Heart right ventricle (tissue), 16 donors: Measurements from ENCODE around the gene PALM2AKAP2. TPM values are rescaled to one million over a fixed set of nuclear protein-coding genes. Genes with fewer than 3 reads are reported as not detected.

Experiments used
- ATAC-seq, 8 donors: fragments of 200-7000 bp; cut with Tn5 transposase; one replicate each; pipeline ENCODE4 v1.9.1; 2020; ENCODE audit warnings: mild to moderate bottlenecking in 8 of 8, moderate library complexity in 8 of 8, moderate number of reproducible peaks in 1 of 8
- DNase-seq, 2 donors: peaks; one replicate each; pipeline ENCODE4 v3.0.0-alpha.2; 2020
- H3K27ac ChIP-seq, 10 donors: fragments of 200-600 bp; sonication (generic) in 2 of 10; one replicate each; pipeline versions ENCODE4 v1.5.0 to v1.8.0; 2020 to 2022; ENCODE audit warnings: mild to moderate bottlenecking in 3 of 10
- H3K27me3 ChIP-seq, 7 donors: fragments of 200-600 bp; one replicate each; pipeline ENCODE4 v1.8.0; 2021 to 2022; ENCODE audit warnings: mild to moderate bottlenecking in 2 of 7
- H3K36me3 ChIP-seq, 9 donors: fragments of 200-600 bp; sonication (generic) in 1 of 9; one replicate each; pipeline versions ENCODE4 v1.5.0 to v1.8.0; 2020 to 2022; ENCODE audit warnings: mild to moderate bottlenecking in 2 of 9
- H3K4me1 ChIP-seq, 9 donors: fragments of 200-600 bp; sonication (generic) in 1 of 9; one replicate each; pipeline versions ENCODE4 v1.5.0 to v1.8.0; 2020 to 2022; ENCODE audit warnings: mild to moderate bottlenecking in 4 of 9
- H3K4me3 ChIP-seq, 10 donors: fragments of 200-600 bp; sonication (generic) in 2 of 10; one replicate each; pipeline versions ENCODE4 v1.5.0 to v1.8.0; 2020 to 2022; ENCODE audit warnings: mild to moderate bottlenecking in 7 of 10, moderate library complexity in 2 of 10
- H3K9me3 ChIP-seq, 11 donors: fragments of 200-600 bp in 10 of 11; sonication (generic) in 2 of 11; one replicate each; pipeline versions ENCODE4 v1.5.0 to v1.8.0; 2013 to 2022; ENCODE audit warnings: mild to moderate bottlenecking in 2 of 11, control low read depth in 1 of 11, moderate library complexity in 1 of 11
- CTCF ChIP-seq, 9 donors: fragments of 200-600 bp; sonication (generic) in 2 of 9; IDR thresholded peaks; one replicate each; pipeline versions ENCODE4 v1.5.0 to v1.8.0; 2021 to 2022; ENCODE audit warnings: antibody characterized with exemption in 9 of 9, mild to moderate bottlenecking in 5 of 9, moderate library complexity in 1 of 9
- WGBS, 2 donors: extraction: QIAGEN DNeasy Blood & Tissue Kit; methylation state at CpG; one replicate each; pipeline ENCODE4 v1.1.7; 2013; ENCODE audit warnings: inconsistent platforms in 1 of 2; 5-methylcytosine and 5-hydroxymethylcytosine counted together
- intact Hi-C, 10 donors: fragments of 100-400 bp; cut with DNase I; formaldehyde crosslinking; loops; one replicate each; pipeline versions ENCODE4 v1.11.1 to v1.14.2; 2022
- polyA plus RNA-seq, 2 donors: library from polyadenylated mRNA; stranded (reverse); fragments of 200-250 nt; gene quantifications; one replicate each; pipeline ENCODE4 v1.2.3, GENCODE V29; 2013
- total RNA-seq, 10 donors: library from RNA; stranded (reverse); fragmentation: NEBNext Ultra II Directional in 3 of 10; extraction: Animal tissue kit (Norgen Biotek cat#: 25700) in 3 of 10; gene quantifications; one replicate each; pipeline versions ENCODE4 v1.2.1 to v1.2.4, GENCODE V29; 2021 to 2023
- donor health status: Arrhythmogenic right ventricular cardiomyopathy.
- donor health status: ischemic (EF 13 %, LVEDD 7.1; RV severe dilation, severe dysfunction).
- donor health status: healthy with polysubstance abuse.
- donor health status: DM: no; HTN: yes; CAD: no.
- donor health status: DM: no; HTN: no; CAD: no.
- donor health status: ischemic (EF 25% LVEDD 6.9; RV normal size, moderate dysfunction).
- donor health status: ischemic (EF 25% LVEDD 5.7; RV mildly dilated, moderate dysfunction).
- donor health status: healthy.
- donor health status: DM: yes; HTN: yes; CAD: no.
- donor health status: Ischemic cardiomyopathy.
- donor health status: ischemic (EF 35%, LVEDD 5.7; RV mildly dilated, moderate dysfunction).
- donor health status: nonischemic (EF 11% LVEDD 7.7; RV severe dilation, severe dysfunction).
- donor health status: DM: yes; HTN: yes; CAD: no.
- donor health status: PGD.
- donor health status: ischemic (EF 29% LVEDD 5.4; RV normal size, mild dysfunction).
- donor health status: nonischemic (EF 23%, LVEDD 6.1; RV moderate dilation, normal function).

Gene PALM2AKAP2
- total and polyA plus RNA-seq, 12 donors, result 3.1 to 111 (median 93.6) TPM

- Histone ChIP-seq H3K4me1 (no peaks in the 10 kb centered on the region), H3K27me3 (no peaks in the 10 kb centered on the region), H3K9me3 (no peaks in the 10 kb centered on the region), H3K36me3 (no peaks in the 10 kb centered on the region), H3K4me3 (no peak overlapping the region), H3K27ac (no peak overlapping the region)
- 84 to 85% methylated on average over 2 of the region's 2 CpGs for WGBS, 2 donors
- intact Hi-C loops, result no loop called here
- no peak for ATAC-seq
- TF ChIP-seq CTCF (IDR thresholded peaks at IDR 0.05), result no peak
- DNase-seq, result no peak
These were observed 25.0 kb upstream of the PALM2AKAP2 start for GRCh38 chr9:109755040-109755439.

DNA sequence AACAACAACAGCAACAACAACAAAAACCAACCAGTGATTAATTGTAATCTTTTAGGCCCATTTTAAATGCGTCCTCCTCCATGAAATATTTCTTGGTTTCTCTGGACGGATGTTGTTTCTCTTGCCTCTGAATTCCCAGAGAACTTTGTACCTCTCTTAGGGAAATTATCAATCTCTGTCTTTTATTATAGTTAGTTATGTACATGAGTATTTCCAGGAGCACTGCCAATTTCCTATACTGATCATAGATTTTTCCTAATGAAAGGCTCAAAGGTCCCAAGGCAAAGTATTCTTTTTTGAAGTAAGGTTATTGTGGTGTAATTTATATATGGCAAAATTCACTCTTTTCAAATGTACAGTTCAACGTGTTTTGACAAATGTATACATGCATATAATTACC is 20.4 kb upstream of the PALM2AKAP2 start:
- no peaks in the 10 kb centered on the region for H3K27me3 ChIP-seq
- no peaks in the 10 kb centered on the region for H3K9me3 ChIP-seq
- ATAC-seq (no peak), DNase-seq (no peak)
- TF ChIP-seq CTCF (IDR thresholded peaks at IDR 0.05), result no peak
- peaks cover 0 to 7% (median 0%) of the 10 kb centered on the region in 9 donors for H3K4me1 ChIP-seq
- no peaks in the 10 kb centered on the region for H3K36me3 ChIP-seq
- H3K4me3 ChIP-seq, result no peak overlapping the region
- intact Hi-C loops, result no loop called here
- 70 to 71% methylated on average over 3 of the region's 3 CpGs for WGBS, 2 donors
- H3K27ac ChIP-seq, result no peak overlapping the region

GRCh38 chr9:109765278-109765677 is 14.7 kb upstream of the PALM2AKAP2 start:
- WGBS, 2 donors, result 92 to 93% methylated on average over 2 of the region's 2 CpGs
- no peaks in the 10 kb centered on the region for H3K36me3 ChIP-seq
- peaks cover 0 to under 1% (median 0%) of the 10 kb centered on the region in 7 donors for H3K27me3 ChIP-seq
- no peak overlapping the region for H3K4me3 ChIP-seq
- H3K4me1 ChIP-seq, result peaks cover 0 to 28% (median 4%) of the 10 kb centered on the region in 9 donors
- intact Hi-C loops, result no loop called here
- ATAC-seq (no peak), DNase-seq (no peak)
- H3K9me3 ChIP-seq, result no peaks in the 10 kb centered on the region
- no peak overlapping the region for H3K27ac ChIP-seq
- TF ChIP-seq CTCF (IDR thresholded peaks at IDR 0.05), result no peak

GRCh38 chr9:109765830-109766229 is 14.2 kb upstream of the PALM2AKAP2 start:
- DNase-seq, result no peak
- intact Hi-C loops, result no loop called here
- H3K4me1 ChIP-seq, result peaks cover 0 to 28% (median 4%) of the 10 kb centered on the region in 9 donors
- WGBS, 2 donors, result 39 to 47% methylated on average over 3 of the region's 3 CpGs
- TF ChIP-seq CTCF (IDR thresholded peaks at IDR 0.05), result no peak
- H3K27me3 ChIP-seq, result peaks cover 0 to 6% (median 0%) of the 10 kb centered on the region in 7 donors
- H3K9me3 ChIP-seq, result no peaks in the 10 kb centered on the region
- H3K36me3 ChIP-seq, result no peaks in the 10 kb centered on the region
- H3K4me3 ChIP-seq, result no peak overlapping the region
- H3K27ac ChIP-seq, result no peak overlapping the region
- ATAC-seq, result peak in 6 of 8 donors; percentile 39 to 67 (median 61)
